B cell (primary cell): ENCODE measurements around the gene SRSF1.

Source experiments
- CTCF ChIP-seq: fragments of 200-600 bp; IDR thresholded peaks from one replicate; pipeline ENCODE4 v1.8.0; 2022; ENCODE audit warnings: antibody characterized with exemption, mild to moderate bottlenecking
- EZH2 ChIP-seq: IDR thresholded peaks from 2 replicates; pipeline ENCODE4 v1.6.1; 2012; ENCODE audit warnings: borderline replicate concordance, low read depth, mild to moderate bottlenecking, moderate library complexity, low read length; ENCODE audit not compliant: insufficient read depth, poor library complexity, severe bottlenecking

- TF ChIP-seq EZH2 (no peak), CTCF (no peak)
Observed at GRCh38 chr17:57982452-57983170, 24.4 kb downstream of the SRSF1 start.
